ENCODE data around the gene UBTD2.
"Not testable (repeated sequence)": the region's sequence is repeated elsewhere in the genome, so short reads cannot be mapped to it uniquely, and the experiment has no call there.

UBTD2 gene

DNA sequence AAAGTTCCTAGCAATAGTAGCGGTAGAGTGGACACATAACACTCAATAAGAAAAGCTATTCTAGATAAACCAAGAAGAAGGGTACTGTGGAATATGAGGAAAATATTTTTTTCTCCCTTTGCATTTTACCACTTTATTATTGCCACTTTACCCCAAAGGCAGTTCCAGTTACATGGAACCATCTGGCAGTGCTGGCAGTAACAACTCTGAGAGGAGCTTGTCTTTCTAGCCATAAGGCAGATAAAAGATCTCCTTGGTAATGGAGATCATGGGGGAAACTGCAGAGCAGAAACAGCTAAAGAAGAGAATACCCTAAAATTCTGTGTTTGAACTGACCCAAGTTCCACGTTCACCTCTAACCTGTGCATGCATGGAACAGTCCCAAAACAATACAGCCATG, 38.5 kb downstream of the UBTD2 start:
- DNase-seq, result no peak

DNA sequence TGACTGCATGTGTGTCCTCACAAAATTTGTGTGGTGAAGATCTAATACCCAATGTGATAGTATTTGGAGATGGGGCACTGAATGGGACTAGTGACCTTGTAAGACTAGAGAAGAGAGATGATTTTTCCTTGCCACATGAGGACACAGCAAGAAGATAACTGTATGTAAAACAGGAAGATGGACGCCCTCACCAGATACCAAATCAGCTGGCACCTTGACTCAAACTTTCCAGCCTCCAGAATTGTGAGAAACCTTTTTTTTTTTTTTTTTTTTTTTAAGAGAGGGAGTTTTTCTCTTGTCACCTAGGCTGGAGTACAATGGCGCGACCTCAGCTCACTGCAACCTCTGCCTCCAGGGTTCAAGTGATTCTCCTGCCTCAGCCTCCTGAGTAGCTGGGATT, 40.3 kb downstream of the UBTD2 start:
- DNase-seq, result no peak

DNA sequence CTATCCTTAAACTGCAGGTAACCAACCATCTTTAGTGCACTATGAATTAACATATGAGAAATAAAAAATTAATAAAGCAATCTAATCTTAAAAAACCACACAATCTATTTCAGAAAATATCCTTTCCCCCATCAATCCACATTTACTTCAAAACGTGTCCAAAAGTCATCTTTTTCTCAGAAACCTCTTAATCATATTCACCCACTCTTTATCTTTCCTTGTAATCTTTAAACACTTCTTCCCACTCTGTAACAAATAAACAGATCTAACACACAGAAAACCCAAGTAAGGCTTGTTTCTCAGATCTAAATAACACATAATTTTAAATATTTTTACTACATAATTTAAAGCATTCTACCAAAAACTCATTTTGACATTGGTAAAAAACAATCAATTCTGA, 45.2 kb downstream of the UBTD2 start:
- no peak for DNase-seq

DNA sequence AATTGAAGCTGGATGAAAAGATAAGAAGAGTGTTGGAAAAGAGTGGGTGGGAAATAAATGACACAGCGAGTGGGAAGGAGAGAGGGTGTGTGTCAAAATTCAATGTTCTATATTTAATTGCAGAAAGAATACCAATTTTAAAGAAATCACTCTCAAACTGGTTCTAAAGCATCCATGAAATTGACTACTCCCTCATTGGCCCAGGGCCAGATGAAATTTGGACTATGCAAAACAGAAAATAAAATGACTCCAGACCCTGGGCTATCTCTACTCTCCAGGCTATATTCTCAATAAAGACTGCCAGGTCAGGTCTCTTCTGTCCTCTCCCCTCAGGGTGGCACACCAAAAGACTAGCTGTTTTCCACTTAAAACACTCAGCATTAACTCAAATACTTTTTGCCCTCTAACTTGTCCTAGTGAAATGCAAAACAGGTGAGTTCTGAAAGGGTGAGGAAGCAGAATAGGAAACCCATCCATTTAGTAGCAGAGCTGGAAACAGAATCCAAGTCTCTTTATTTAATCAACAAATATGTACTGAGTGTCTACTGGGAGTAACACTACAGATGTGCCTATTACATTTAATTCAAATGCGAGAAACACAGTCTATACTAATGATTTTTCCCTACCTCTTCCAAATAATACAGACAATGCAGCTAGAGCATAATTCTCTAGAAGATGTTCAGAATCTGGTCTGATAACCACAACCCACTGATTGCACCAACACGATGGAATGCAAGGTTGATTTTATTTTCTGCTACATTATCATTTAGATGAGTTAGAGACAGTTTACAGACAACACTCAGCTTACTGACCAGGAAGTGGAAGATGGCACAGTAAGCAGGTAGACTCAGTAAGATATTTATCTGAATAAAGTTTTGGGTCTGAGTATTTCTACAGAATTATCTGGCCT, 47.5 kb downstream of the UBTD2 start:
- no peak for DNase-seq

DNA sequence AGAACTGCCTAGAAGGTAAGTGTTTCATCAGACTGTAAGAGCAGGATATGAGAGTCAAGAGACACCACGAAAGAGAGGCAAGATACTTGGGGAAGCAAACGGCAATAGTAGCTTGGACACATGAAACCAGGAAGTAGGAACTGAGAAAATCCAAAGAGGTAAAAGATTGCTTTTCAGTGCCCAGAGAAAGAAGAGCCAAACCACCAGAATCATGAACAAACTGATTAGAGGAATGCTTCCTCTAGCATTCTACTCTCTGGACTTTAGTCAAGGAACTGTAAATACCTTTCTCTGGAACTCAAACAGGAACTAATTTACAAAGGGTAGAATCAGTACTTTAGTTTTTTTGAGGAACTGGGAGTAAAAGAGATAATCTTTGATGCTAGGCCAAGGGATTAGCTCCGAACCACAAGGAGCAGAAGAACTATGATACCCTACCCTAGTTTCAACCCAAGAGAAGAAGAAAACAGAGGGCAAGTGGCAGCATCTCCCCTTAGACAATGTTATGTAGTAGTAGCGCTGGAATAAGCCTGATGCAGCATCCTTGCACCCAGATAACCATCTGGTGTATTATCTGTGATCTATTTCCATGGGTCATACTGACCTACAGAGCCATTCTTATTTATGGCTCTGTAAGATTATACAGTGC, 48.3 kb downstream of the UBTD2 start:
- DNase-seq, result no peak

DNA sequence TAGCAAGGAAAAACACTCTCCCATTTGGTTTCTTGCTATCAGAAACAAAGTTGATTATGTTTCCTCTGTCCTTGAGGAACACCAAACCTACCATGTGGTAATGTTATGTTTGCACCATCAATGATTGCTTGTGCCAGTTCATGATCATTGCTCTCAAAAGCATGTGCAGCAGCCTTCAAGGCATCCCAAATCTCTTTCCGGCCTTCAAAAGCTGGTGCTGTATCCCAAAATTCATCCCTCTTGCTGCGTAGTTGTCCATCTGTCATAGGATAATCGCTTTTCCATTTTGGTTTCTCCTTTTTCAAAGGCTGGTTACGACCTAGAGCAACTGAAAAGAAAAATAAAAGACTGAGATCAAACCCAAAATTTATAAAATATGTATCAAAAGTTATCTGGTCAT, 49.5 kb downstream of the UBTD2 start:
- DNase-seq, result no peak

DNA sequence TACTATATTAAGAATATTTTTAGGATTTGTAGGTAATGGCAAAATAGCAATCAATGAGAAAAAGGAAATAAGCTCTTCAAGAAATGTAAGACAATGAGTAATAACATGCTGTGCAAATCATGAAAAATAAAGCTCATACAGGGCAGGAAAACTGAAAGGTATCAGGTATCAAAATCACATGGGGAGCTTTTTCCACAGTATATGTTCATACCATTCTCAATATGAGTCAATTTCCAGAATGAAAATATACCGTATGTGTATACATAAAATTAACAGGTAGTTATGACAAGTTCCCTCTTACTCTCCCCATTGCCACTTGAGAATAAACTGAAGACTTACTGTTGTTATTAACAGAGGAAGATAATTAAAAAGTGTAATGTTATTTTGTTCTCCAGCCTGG, 53.7 kb downstream of the UBTD2 start:
- no peak for DNase-seq

DNA sequence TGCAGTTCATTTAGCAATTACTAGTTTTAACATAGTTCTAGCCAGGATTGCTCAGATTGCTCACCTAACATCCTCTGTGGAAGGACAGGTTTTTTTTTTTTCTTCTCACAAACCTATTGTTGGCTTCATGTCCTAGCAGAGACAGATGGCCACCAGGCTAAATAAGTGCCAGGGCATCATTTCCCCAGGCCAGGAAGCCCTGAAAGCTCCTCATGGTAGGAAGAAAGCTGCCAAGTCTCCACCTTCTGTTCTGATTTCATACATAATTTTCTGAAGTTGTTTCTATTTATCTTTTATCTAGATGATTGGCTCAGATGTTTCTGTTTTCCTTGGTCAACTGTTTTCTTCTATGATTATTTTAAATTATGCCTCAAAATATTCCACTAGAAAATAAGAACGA, 58.6 kb downstream of the UBTD2 start:
- DNase-seq, result no peak

DNA sequence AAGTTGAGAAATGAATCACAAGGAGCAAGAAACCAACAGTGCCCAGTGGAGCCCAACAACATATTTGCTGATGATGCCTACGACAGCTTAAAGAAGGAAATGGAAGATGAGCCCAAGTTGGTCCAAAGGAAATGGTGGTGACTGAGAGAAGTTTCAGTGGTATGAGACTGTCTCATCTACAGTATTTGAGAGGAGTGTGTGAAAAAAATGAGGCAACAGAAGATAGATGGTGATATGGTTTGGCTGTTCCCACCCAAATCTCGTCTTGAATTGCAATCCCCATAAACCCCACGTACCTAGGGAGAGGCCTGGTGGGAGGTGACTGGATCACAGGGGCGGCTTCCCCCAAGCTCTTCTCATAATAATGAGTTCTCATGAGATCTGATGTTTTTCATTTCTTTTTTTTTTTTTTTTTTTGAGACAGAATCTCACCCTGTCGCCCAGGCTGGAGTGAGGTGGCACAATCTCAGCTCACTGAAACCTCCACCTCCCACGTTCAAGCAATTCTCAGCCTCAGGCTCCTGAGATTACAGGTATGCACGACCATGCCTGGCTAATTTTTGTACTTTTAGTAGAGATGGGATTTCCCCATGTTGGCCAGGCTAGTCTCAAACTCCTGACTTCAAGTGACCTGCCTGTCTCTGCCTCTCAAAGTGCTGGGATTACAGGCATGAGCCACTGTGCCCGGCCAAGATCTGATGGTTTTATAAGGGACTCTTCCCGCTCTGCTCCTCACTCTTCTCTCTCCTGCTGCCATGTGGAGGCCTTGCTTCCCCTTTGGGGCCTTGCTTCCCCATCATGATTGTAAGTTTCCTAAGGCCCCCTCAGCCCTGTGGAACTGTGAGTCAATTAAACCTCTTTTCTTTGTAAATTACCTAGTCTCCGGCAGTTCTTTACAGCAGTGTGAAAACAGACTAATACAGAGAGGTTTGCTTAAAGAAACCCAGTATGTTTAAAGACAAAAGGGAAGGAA, 59.4 kb downstream of the UBTD2 start:
- no peak for DNase-seq

DNA sequence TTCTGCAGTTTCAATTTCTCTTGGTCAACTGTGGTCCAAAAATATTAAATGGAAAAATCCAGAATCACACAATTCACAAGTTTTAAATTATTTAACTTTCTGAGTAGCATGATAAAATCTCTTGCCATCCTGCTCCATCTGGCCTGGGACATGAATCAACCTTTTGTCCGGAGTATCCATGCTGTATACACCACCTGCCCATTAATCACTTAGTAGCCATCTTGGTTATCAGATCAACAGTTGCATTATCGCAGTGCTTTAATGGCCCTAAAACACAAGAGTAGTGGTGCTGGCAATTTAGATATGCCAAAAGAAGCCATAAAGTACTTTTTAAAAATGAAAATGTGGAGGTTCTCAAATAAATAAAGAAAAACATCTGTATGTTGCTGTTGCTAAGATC, 64.3 kb downstream of the UBTD2 start:
- DNase-seq, result no peak

DNA sequence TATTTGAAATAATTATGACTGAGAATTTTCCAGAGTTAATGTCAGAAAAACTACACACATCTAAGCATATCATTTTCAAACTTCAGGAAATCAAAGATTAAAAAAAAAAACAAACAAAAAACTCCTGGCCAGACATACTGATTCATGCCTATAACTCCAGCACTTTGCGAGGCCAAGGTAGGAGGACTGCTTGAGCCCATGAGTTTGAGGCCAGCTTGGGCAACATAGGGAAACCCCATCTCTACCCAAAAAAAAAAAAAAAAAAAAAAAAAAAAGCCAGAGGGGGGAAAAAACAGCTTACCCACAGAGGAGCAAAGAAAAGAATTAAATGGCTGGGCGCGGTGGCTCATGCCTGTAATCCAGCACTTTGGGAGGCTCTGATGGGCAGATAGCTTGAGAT, 67.2 kb downstream of the UBTD2 start:
- no peak for DNase-seq

DNA sequence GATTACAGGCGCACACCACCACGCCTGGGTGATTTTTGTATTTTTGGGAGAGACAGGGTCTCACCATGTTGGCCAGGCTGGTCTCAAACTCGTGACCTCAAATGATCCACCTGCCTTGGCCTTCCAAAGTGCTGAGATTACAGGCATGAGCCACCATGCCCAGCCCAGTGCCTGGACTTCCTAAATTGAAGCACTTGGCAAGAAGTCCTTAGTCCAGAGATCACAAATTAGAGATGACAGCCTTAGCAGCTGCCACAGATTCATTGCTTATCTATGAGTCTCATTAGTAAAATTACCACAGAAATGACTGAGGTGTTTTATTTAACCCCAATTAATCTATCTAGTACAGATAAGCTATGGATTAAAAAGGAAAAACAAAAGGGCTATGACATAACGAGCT, 70.4 kb downstream of the UBTD2 start:
- DNase-seq, result no peak

DNA sequence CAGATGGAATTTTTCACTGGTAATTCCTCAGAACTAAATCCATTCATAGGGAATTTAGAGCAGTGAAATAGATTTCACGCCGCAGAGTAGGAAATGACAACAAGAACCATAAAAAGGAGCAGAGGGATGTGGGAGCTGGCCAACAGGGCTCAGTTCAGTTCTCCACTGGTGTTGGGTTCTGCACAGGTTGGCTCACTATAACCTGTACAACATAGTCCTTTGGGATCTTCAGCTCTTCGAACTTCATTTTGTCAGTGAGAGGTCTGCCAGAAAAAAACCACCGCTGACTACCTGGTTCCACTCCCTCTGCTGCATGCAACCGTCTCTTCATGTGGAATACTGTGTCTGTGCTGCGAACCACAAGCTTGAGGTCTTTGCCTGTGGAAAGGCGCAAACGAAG, 71.9 kb downstream of the UBTD2 start:
- no peak for DNase-seq

DNA sequence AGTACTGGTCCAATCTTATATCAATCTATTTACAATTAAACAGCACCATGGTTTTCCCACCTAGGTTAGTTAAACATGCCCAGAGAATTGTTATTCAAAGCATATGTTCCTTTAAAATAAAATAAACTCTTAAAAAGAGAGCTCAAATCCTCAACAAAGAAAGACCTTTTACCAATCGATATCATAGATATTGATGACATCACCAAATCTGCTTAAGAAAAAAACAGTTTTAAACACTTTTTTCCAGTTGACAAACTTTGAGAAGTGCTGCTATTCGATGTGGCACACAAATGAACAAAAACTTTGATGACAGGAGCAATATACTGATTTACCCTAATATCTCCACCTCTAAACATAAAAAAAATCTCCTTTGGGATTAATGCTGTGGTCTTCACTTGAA, 73.8 kb downstream of the UBTD2 start:
- no peak for DNase-seq

DNA sequence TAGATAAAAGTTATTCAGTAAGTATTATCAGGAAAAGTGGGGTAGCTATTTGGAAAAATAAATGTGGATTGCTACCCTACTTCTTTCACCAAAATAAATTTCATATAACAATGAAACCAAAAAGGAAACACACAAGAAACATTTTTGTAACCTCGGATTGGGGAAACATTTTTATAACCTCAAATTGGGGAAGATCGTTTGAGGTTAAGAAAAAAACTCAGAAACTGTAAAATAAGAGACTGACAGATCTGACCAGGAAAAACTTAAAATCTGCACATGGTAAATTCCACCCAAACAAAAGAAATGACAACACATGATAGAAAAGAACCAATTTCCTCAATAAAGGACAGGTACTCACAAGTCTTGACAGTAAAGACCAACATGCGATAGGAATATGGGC, 76.1 kb downstream of the UBTD2 start:
- no peak for DNase-seq

DNA sequence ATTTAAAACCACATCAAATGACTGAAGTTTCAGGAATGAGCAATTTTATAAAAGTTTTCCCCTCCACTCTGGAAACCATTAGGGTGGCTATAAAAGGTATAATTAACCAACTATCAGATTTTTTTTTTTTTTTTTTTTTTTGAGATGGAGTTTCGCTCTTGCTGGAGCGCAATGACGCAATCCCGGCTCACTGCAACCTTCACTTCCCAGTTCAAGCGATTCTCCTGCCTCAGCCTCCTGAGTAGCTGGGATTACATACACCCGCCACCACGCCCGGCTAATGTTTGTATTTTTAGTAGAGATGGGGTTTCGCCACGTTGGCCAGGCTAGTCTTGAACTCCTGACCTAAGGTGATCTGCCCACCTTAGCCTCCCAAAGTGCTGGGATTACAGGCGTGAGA, 77.6 kb downstream of the UBTD2 start:
- DNase-seq, result not testable (repeated sequence)

DNA sequence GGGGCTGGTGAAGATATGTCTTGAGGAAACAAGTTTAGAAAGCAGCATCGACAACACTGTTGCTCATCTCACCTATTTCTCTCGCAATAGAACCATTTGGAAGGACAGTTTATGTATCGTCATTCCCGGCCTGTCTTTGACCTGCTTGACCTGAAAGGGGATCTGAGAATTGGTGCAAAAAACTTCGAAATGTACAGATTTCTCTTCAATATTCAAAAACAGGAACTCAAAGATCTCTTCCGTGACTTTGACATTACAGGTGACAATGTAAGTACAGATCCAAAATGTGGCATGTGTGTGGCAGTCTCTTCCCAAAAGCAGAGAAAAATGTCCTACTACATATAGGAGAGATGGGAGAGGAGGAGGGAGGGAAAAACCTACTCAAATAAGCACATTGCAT, 83.1 kb downstream of the UBTD2 start:
- no peak for DNase-seq

DNA sequence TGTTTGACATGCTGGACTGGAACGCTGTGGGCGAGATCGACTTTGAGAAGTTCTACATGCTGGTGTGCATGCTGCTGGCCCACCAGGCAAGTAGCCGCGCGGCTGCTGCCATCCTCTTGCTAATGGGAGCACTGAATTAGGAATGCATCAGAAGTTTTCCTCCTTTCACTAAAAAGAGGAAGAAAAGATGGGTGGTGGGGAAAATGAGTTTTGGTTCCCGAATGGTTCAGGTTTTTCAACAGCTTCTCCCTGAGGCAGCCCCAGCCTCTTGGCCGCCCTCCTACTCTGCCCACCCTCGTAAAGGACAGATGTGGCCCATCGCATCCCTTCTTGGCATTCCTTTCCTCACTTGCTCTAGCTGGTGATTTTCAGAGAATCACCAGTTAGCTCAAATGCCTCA, 84.1 kb downstream of the UBTD2 start:
- DNase-seq, result no peak

DNA sequence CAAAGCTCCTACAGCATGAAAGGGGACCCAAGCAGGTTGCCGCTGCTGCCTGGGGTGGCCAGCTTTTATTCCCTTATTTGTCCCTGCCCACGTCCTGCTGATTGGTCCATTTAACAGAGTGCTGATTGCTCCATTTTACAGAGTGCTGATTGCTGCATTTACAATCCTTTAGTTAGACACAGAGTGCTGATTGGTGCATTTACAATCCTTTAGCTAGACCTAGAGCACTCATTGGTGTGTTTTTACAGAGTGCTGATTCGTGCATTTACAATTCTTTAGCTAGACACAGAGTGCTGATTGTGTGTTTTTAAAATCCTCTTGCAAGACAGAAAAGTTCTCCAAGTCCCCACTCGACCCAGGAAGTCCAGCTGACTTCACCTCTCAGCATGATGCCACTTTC, 85.8 kb downstream of the UBTD2 start:
- not testable (repeated sequence) for DNase-seq

DNA sequence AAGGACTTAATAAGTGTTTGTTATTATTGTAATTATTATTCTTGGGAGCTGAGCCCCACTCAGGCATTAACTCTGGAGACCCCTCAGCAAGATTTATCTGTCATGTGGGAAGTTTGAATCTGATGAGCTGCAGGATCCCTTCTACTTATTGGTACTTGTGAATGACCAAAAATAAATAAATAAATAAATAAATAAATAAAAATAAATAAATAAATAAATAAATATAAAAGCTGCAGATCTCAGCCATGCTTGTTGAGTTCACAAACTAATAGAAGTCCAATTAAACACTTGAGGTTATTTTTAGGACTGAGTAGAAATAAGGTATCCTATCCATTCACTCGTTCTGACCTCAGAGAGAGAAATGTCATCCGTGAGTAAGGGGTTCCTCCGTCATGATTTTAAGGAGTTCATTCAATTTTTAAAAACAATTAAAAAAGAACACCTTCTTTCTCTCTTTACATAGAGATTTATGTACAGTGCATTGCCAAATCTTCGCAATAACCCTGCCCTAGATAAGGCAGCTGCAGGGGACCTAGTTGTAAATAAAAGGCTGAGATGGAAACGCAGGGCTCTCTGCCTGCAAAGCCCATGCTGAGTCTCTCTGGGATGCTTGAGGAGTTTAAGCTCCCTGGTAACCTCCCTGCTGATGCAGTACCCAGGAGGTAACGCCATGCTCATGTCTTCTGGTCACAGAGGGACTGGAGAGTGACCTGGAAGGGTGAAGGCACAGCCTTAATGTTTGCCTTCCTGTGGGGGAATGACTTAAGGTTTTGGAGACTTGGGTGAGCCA, 88.4 kb downstream of the UBTD2 start:
- DNase-seq, result no peak

DNA sequence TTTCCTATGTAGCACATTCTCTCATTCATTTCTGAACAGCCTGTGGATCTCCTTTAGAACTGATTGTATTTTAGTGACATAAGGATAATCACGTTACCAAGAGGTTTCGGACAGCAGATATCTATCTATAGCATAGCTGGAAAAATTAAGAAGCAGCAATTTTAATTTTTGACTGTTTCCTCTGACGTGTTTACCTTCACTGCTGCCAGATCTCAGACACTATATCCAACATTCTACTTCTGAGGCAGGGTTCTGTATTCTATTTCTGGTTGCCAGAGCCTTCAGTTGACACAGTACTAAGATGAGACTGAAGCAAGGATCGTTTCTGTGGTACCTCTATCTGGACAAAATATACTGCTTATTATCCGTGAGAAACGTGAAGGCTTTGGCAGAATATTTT, 89.7 kb downstream of the UBTD2 start, which contains the start of gene EFCAB9:
EFCAB9 (plus strand) TSS at position 301 of the 400 bp plus-strand sequence; CDS start at position 302, 1 bp downstream.
- no peak for DNase-seq

DNA sequence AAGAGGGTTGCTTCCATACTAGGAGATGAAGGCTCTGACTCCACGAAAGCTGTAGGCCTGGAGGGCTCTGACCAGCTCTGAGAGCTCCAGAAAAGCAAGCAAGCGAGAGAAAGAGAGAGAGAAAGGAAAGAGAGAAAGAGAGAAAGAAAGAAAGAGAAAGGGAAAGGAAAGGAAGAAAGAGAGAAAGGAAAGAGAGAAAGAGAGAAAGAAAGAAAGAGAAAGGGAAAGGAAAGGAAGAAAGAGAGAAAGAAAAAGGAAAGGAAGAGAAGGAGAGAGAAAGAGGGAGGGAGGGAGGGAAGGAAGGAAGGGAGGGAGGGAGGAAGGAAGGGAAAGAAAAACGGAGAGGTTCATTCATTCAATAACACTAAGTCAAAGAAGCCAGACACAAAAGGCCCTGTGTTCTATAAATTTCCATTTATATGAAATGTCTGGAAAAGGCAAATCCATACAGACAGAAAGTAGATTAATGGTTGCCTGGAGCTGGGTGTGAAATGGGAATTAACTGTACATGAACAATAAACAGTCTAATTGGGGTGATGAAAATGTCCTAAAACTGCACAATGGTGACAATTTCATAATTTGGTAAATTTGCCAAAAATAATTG, 93.8 kb downstream of the UBTD2 start:
- no peak for DNase-seq

All from SHP77 (cell line).